ENCODE measurements around the gene FKBP2. TPM values are rescaled to one million over a fixed set of nuclear protein-coding genes. Genes with fewer than 3 reads are reported as not detected.

Gene FKBP2
- 10 to 100 TPM; 50.7 to 89.6 (median 56.0) TPM for total RNA-seq

DNA sequence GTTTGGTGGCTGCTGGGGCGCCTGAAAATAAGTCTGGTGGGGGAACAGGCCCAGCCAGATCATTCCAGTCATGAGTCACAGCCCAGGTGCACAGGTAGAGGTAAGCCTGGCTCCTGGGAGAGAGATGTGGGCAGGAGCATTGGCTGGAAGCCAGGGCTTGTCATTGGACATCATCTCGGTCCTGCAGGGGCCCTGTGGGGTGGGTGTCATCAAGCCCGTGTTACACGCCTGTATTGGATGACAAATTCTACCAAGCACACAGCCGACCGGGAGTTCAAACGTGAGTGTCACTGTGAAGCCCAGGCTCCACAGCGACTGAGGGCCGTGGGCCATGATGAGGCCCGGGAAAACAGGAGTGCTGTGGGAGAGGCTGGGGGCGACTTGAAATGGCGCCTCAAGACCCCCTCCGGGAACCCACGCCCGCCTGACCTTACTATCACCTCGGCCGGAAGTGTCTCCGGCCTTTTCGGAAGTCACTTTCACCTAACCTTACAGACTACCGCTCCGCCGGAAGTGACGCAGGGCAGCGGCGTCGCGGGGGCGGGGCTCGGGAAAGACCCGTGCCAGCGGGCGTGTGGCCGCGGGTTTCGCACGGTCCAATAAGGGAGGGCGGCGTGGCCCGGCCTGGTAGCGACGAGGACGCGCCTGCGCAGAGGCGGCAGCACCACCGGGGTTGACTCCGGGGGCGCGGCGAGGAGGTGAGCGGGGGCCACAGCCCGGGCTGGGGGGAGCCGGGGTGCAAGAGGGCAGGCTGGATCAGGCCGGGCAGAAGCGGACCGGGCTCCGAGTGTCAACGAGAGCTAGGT, at the start of gene FKBP2:
Gene FKBP2, plus strand, starts transcription at position 661 of the 806 bp plus-strand sequence. CDS start 1,293 bp downstream, outside the sequence.
- WGBS, 2 donors: 1 to 2% methylated on average over 7 to 23 of the region's 58 CpGs
- Histone ChIP-seq H3K27me3 (no peaks in the 10 kb centered on the region), H3K4me1 (peaks cover 68 to 91% (median 70%) of the 10 kb centered on the region in 3 donors), H3K9me3 (no peaks in the 10 kb centered on the region), H3K27ac (peak within 1 kb of the TSS; percentile 95 to 100 (median 99)), H3K36me3 (peaks cover 0 to 60% (median 0%) of the 10 kb centered on the region in 3 donors), H3K4me3 (peak within 1 kb of the TSS; percentile 63 to 95 (median 86))
- TF ChIP-seq, protein P1, sequence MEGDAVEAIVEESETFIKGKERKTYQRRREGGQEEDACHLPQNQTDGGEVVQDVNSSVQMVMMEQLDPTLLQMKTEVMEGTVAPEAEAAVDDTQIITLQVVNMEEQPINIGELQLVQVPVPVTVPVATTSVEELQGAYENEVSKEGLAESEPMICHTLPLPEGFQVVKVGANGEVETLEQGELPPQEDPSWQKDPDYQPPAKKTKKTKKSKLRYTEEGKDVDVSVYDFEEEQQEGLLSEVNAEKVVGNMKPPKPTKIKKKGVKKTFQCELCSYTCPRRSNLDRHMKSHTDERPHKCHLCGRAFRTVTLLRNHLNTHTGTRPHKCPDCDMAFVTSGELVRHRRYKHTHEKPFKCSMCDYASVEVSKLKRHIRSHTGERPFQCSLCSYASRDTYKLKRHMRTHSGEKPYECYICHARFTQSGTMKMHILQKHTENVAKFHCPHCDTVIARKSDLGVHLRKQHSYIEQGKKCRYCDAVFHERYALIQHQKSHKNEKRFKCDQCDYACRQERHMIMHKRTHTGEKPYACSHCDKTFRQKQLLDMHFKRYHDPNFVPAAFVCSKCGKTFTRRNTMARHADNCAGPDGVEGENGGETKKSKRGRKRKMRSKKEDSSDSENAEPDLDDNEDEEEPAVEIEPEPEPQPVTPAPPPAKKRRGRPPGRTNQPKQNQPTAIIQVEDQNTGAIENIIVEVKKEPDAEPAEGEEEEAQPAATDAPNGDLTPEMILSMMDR (IDR thresholded peaks at IDR 0.05): peak in 2 of 6 experiments; percentile 8 to 24
- peak in 3 of 4 donors; percentile 43 to 86 (median 72) for TF ChIP-seq POLR2A (IDR thresholded peaks at IDR 0.05)
- DNase-seq: peak; percentile 91
- intact Hi-C loops (cut with DNase I): no loop called here

DNA sequence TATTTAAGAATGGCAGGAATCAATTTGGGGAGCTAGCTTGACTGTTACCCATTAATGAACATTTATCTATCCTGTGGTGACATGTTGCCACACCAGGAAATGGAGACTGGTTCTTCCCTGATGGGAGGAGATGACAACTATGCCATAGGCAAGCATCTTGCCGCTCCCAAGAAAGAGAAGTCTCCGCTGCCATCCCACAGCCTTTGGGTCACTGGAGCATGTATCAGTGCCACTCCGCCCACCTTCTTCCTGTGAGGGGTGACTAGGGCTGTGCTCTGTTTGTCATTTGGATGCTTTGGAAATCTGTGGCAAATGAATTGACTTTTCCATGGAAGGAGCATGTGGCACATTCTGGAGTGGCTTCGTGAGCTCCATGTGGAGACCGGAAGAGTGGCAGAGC, 48.5 kb upstream of the FKBP2 start:
- no peak for DNase-seq
- Histone ChIP-seq H3K27me3 (no peaks in the 10 kb centered on the region), H3K9me3 (no peaks in the 10 kb centered on the region), H3K4me1 (peaks cover 0 to 16% (median 4%) of the 10 kb centered on the region in 3 donors), H3K36me3 (peaks cover 38 to 88% (median 44%) of the 10 kb centered on the region in 3 donors), H3K4me3 (no peak overlapping the region), H3K27ac (no peak overlapping the region)
- TF ChIP-seq, protein P1 (IDR thresholded peaks at IDR 0.05): no peak
- no peak for TF ChIP-seq POLR2A (IDR thresholded peaks at IDR 0.05)
- intact Hi-C loops (cut with DNase I): no loop called here
- WGBS, 2 donors: 83 to 94% methylated on average over 3 to 4 of the region's 5 CpGs

DNA sequence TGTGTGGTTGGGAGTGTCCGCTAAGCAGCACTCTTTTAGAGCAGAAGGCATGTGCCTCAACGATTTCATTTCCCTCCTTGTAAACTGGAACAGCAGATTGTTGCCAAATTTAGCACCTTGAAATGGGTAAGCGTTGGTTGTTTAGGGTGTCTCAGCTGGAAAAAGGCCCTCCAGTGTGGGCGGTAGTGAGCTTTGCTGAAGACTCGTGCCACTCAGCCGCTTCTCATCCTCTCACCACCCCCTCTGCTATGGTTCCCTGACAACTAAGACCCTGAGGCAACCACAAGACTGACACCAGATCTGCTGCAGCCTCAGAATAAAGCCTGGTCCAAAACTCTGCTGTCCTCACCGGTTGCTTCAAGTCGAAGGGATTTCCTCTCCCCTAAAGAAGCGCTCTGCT, 44.3 kb upstream of the FKBP2 start:
- whole genome bisulfite sequencing, 2 donors: 82 to 83% methylated on average over 9 of the region's 9 CpGs
- Histone ChIP-seq H3K36me3 (peaks cover 47 to 100% (median 79%) of the 10 kb centered on the region in 3 donors), H3K4me3 (no peak overlapping the region), H3K4me1 (no peaks in the 10 kb centered on the region), H3K27me3 (no peaks in the 10 kb centered on the region), H3K9me3 (no peaks in the 10 kb centered on the region), H3K27ac (no peak overlapping the region)
- DNase-seq: no peak
- TF ChIP-seq, protein P1 (IDR thresholded peaks at IDR 0.05): no peak
- no peak for TF ChIP-seq POLR2A (IDR thresholded peaks at IDR 0.05)
- intact Hi-C loops (cut with DNase I): no loop called here

DNA sequence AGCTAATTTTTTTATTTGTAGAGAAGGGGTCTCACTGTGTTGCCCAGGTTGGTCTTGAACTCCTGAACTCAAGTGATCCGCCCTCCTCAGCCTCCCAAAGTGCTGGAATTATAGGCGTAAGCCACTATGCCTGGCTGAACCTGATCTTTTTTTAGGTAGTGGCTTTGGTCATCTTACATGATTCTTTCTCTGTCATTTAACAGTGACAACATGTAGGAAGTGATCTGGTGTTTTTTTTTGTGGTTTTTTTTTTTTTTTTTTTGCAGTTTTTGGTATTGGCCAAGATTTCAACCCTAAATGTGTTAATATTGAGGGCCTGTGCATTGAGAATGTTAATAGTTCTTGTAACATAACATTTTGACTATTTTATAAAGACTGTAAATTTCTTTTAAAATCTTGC, 42.4 kb upstream of the FKBP2 start:
- H3K27ac ChIP-seq: no peak overlapping the region
- H3K4me1 ChIP-seq: no peaks in the 10 kb centered on the region
- no peak for TF ChIP-seq POLR2A (IDR thresholded peaks at IDR 0.05)
- TF ChIP-seq, protein P1 (IDR thresholded peaks at IDR 0.05): no peak
- 91 to 97% methylated on average over 2 of the region's 2 CpGs for WGBS, 2 donors
- DNase-seq: no peak
- H3K36me3 ChIP-seq: peaks cover 52 to 100% (median 77%) of the 10 kb centered on the region in 3 donors
- intact Hi-C loops (cut with DNase I): no loop called here
- H3K27me3 ChIP-seq: no peaks in the 10 kb centered on the region
- H3K4me3 ChIP-seq: no peak overlapping the region
- no peaks in the 10 kb centered on the region for H3K9me3 ChIP-seq

DNA sequence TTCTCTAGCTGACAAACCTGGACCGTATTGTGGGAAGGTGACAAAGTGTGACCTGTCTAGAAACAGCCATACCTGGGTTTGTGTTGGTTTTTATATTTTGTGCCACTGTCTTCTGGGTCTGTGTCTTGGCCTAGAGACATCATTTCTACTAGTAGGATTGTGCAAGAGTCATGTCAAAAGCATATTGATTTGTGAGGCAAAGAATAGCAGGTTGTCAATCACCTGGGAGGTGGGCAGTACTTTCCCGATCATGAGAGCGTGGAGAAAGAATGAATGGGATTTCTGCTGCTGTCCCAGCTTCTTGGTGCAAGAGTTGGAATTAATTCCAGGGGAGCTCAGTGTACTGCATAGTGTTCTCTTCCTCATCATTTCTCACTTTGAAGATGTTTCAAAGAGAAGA, 39.4 kb upstream of the FKBP2 start:
- Histone ChIP-seq H3K27ac (no peak overlapping the region), H3K4me1 (peaks cover 4 to 28% (median 8%) of the 10 kb centered on the region in 3 donors), H3K4me3 (no peak overlapping the region), H3K9me3 (no peaks in the 10 kb centered on the region), H3K27me3 (no peaks in the 10 kb centered on the region), H3K36me3 (peaks cover 28 to 98% (median 60%) of the 10 kb centered on the region in 3 donors)
- TF ChIP-seq, protein P1 (IDR thresholded peaks at IDR 0.05): no peak
- no peak for TF ChIP-seq POLR2A (IDR thresholded peaks at IDR 0.05)
- WGBS, 2 donors: 78 to 81% methylated on average over 3 of the region's 3 CpGs
- no peak for DNase-seq
- intact Hi-C loops (cut with DNase I): loop anchor here (5.0 kb wide), 1 partner anchor 101 kb away; the partner anchor contains the start of gene CATSPERZ

All from esophagus squamous epithelium (tissue), 5 donors.